ENCODE data around the gene HOXC12.

The HOXC12 gene

GRCh38 chr12:53972152-53972702, 17.5 kb downstream of the HOXC12 start:
- no peak for DNase-seq (ENCODE audit: low read depth in 2 of 2)

DNA sequence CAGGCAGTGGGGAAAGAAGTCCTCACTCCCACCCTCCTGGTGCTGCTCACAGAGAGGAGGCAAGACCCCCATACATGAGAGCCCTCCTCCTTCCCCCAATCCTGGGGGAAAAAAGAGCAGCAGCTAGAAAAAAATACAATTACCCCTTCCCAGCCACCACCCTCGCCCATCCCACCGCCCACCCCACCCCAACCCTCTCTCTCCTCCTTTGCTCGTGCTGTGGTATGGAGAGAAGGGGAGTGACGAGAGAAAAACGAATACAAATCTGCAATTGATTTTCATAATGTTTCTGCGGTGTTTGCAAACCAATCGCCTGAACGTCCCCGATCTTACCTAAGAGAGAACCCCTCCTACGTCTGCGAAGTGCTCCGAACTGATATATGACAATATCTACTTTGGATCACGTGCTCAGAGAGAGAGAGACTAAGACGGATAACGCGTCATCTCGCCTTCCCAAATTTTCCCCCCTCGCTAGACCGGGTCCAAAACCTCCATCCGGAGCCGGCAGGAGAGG, 18.1 kb downstream of the HOXC12 start, which contains the start of gene HOXC11:
Gene HOXC11, plus strand, starts transcription at position 405 of the 514 bp plus-strand sequence. CDS start 116 bp downstream, outside the sequence.
- no peak for DNase-seq (ENCODE audit: low read depth in 2 of 2)

GRCh38 chr12:53973236-53974042, 18.7 kb downstream of the HOXC12 start:
- DNase-seq (ENCODE audit: low read depth in 2 of 2) = no peak

- DNase-seq (ENCODE audit: low read depth in 2 of 2) = no peak
Measured at GRCh38 chr12:53974084-53975063, 19.7 kb downstream of the HOXC12 start, which contains the start of gene HOTAIR. HOTAIR (minus strand) TSS chr12:53974954.

- DNase-seq (ENCODE audit: low read depth in 2 of 2) = no peak
Measured at GRCh38 chr12:53975064-53975471, 20.4 kb downstream of the HOXC12 start.

GRCh38 chr12:53975479-53976152, 20.9 kb downstream of the HOXC12 start:
- DNase-seq (ENCODE audit: low read depth in 2 of 2) = no peak

GRCh38 chr12:53976172-53976822, 21.6 kb downstream of the HOXC12 start:
- no peak for DNase-seq (ENCODE audit: low read depth in 2 of 2)

DNA sequence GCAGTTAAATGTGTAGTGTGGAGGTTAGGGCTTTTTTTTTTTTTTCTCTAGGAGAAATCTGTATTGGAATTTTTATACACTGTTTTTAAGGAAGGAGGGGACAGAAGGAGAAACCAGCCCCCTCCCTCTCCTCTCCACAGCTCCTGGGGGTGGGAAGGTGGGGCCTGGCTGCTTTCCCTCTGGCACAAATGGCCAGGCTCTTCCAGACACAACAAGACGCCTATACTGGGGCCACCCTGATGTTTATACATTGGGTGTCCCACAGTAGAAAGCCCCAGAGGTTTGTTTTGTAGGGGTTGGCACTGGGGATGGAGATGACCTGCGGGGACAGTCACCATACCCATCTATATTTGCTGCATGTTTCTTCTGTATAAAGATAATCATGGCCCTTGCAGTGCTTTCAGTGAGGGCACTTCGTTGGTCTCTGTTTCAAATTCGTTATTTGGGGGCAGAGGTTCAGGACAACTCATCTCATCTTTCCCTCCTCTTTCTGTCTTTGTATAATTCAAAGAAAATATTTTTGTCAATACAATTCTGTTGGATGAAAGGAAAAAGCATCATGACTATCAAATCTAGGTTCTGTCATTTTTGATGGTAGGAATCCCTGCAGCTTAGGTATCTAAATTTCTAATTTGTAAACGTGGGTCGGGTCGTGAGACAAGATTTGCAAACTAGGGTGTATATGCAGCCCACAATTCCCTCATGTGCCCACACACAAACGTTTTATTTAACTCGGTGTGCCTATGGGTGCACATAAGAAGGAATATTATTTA, 22.3 kb downstream of the HOXC12 start:
- DNase-seq (ENCODE audit: low read depth in 2 of 2) = no peak

DNA sequence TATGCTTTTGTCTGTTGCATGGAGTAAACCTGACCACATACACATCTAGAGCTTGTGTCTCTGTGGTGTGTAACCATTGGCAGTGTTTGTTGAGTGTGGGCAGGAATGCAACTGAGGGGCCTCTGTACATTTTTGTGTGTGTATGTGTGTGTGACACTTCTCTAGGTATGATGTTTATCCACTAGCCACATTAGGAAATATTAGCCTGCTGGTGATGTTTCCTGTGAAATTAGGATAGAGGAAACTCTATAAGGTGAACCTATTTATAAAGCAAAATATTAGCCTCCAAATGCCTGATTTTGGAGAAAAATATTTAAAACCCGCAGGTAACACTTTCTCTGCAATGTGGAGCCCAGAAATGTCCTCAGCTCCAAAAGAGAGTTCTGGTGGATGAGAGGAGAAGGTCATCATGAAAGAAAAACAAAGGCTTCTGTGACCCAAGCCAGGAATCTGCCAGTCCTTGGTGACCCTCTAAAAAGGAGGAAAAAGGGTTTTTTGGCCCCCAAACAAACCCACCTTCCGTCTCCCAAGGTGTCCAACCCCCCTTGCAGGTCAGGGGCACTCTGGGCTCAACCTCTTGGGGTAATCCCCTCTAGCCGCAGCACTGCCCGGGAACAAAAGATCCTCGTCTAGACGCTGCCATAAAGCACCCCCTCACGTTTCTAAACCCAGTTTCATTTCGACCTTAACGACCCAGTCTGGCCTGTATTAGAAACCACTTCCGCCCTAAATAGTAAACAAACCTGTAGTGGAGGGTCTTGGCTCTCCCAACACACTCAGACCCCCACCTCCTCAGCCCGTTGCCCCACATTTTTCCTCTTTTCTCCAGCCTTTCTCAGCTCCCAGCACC, 23.1 kb downstream of the HOXC12 start:
- no peak for DNase-seq (ENCODE audit: low read depth in 2 of 2)

GRCh38 chr12:53978477-53979356, 24.0 kb downstream of the HOXC12 start:
- DNase-seq (ENCODE audit: low read depth in 2 of 2) = no peak

GRCh38 chr12:53980104-53980801, 25.6 kb downstream of the HOXC12 start:
- DNase-seq (ENCODE audit: low read depth in 2 of 2) = no peak

DNA sequence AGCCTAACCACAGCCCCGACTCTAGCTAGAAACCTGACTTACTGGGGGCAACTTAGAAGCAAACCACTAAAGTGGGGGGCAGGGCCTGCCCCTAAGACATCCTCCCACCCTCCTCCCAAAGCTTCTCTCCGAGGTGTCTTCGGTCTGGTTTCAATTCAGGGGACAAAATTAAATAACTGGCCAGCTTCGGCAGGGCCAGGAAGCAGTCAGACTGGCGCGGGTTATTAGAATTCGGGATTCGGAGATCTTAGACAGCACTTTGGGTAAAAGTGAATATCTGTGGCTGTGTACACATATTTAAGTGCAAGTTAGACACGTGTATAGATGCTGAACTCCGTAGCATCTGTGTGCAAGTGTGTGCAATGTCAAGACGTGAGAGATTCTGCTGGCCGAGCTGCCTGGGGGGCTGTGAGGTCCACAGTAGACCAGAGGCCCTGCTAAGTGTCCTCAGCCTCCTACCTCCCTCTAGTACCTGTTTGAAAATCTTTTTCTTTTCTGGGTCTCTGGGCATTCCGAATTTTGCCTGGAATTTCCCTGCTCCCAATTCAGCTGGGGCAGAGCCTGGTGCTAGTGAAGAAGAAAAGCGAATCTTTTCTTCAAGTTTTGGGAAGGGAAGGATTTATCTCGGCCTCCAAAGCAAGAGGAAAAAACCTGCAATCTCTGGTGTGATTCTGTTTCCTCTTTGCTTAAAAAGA, 26.2 kb downstream of the HOXC12 start:
- DNase-seq (ENCODE audit: low read depth in 2 of 2) = no peak

DNA sequence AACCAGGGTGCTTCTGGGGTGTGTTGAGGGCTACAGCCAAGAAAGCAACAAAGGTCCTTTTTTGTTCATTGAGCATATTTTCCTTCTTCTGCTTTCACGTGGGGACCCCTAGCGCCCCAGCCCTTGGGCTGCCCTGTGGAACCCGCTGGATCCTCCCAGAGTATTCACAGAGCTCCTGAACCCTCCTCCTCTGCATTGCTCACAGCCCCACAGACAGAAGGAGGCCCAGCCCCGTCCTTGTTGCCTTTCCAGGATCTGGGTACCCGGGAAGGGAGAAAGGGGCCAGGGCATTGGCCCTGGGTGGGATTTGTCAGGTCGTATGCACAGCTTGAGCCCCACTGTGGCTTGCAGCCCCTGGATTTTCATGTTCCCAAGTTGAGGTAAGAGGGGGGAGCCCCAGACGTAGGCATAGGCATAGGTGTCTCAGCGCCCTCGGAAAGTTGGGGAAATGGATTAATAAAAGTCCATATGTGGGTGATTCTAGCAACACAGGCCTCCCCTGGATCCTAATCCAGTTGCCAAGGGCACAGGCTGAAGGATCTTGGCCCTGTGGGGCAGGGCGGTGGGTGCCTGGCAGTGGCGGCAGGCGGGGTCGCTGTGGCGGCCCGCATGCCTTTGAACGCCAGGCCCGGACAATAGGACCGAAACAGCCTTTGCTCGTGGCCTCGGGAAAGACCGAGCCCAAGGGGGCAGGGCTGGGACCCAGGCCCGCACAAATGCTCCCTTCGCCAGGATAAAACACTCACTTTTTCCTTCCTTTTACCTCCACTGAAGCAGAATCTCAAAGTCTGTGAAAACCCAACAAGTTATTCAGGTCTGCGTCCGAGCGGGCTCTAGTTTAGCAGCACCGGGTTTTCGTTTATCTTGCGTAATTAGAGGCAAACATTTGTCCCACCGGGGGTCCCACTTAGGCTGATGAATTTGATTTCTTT, 27.2 kb downstream of the HOXC12 start:
- no peak for DNase-seq (ENCODE audit: low read depth in 2 of 2)

DNA sequence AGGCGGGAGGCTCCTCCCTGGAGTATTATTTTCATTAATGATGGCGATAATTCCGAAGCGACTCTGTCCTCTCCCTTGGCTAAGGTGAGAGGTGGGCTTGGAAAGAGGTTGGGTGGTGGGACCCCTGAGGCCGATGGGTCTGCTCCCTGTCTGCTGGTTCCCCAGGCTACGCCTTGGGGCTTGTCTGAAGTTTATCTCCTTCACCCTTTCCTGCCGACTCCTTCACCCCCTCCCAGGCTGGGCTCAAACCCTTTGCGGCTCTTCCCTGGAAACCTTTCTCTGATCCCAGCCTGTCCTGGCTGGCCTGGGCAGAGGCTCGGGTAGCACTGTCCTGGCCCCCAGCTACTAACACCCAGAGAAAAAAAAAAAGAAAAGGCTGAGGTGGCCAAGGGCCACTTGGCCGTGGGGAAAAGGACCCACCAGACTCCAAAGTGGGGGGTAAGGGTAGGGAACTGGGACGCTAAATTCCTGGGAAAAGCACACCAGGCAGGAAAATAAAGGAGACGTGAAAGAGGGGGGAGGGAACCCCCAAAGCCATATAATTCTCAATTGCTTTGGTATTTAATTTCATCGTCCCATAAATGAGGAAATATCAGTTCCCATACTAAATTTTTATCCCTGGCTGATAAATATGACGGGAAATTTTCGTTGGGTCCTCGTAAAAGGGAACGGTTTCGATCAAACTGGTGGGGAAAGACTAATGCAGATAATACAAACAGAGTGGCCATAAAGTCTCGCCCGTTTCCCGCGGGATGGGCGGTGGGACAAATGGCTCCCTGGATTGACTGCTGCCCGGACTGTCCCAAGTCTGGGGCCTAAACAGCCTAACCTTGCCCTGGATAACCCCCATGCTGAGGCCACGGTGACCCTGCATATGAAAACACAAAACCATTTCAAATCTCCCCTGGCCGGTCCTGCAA, 28.2 kb downstream of the HOXC12 start:
- no peak for DNase-seq (ENCODE audit: low read depth in 2 of 2)

- no peak for DNase-seq (ENCODE audit: low read depth in 2 of 2)
Measured at GRCh38 chr12:53983568-53983949, 28.9 kb downstream of the HOXC12 start.

Measured in stimulated activated CD4-positive, alpha-beta T cell treated with anti-CD3 and anti-CD28 coated beads, Interleukin-15, amount 100 ng/mL, for 48 hours (primary cell).